HG02943 (cell line): ENCODE results near the gene ECHDC1.
"Not testable (repeated sequence)": the region's sequence is repeated elsewhere in the genome, so short reads cannot be mapped to it uniquely, and the experiment has no call there.

Source experiments
- ATAC-seq: cut with Tn5 transposase; IDR thresholded peaks from one replicate; pipeline ENCODE4 v1.9.1; 2021; ENCODE audit warnings: mild to moderate bottlenecking, low read depth, moderate library complexity; ENCODE audit not compliant: unreplicated experiment

ECHDC1 gene

GRCh38 chr6:127342946-127343808 lies at the start of gene ECHDC1:
ECHDC1 (minus strand) TSS chr6:127343609; CDS start chr6:127331028, 12,581 bp downstream.
- peak; percentile 71 for ATAC-seq

- no peak for ATAC-seq
Observed at GRCh38 chr6:127392301-127392700, 48.9 kb upstream of the ECHDC1 start.

- no peak for ATAC-seq
Observed at GRCh38 chr6:127391094-127391953, 47.9 kb upstream of the ECHDC1 start.

- ATAC-seq = no peak
Observed at GRCh38 chr6:127389706-127390105, 46.3 kb upstream of the ECHDC1 start.

- no peak for ATAC-seq
Observed at GRCh38 chr6:127385668-127386430, 42.4 kb upstream of the ECHDC1 start.

- ATAC-seq = not testable (repeated sequence)
Observed at GRCh38 chr6:127384848-127385247, 41.4 kb upstream of the ECHDC1 start.

GRCh38 chr6:127383988-127384387 lies 40.6 kb upstream of the ECHDC1 start:
- ATAC-seq = no peak

GRCh38 chr6:127382413-127382812 lies 39.0 kb upstream of the ECHDC1 start:
- ATAC-seq = no peak

GRCh38 chr6:127381384-127381783 lies 38.0 kb upstream of the ECHDC1 start:
- ATAC-seq = no peak

- ATAC-seq = no peak
Observed at GRCh38 chr6:127376685-127377084, 33.3 kb upstream of the ECHDC1 start.

- ATAC-seq = no peak
Observed at GRCh38 chr6:127367023-127367375, 23.6 kb upstream of the ECHDC1 start.

- ATAC-seq = no peak
Observed at GRCh38 chr6:127366282-127367022, 23.0 kb upstream of the ECHDC1 start.

GRCh38 chr6:127365874-127366273 lies 22.5 kb upstream of the ECHDC1 start:
- ATAC-seq = no peak

GRCh38 chr6:127352524-127352923 lies 9.1 kb upstream of the ECHDC1 start:
- ATAC-seq = no peak

- no peak for ATAC-seq
Observed at GRCh38 chr6:127349980-127350379, 6.6 kb upstream of the ECHDC1 start.

GRCh38 chr6:127348028-127348661 lies 4.7 kb upstream of the ECHDC1 start:
- no peak for ATAC-seq

- ATAC-seq = no peak
Observed at GRCh38 chr6:127347178-127347577, 3.8 kb upstream of the ECHDC1 start.

GRCh38 chr6:127345521-127345920 lies 2.1 kb upstream of the ECHDC1 start:
- no peak for ATAC-seq

GRCh38 chr6:127343809-127344659 lies 625 bp upstream of the ECHDC1 start:
- no peak for ATAC-seq
